ENCODE results near the gene EYS. TPM values are rescaled to one million over a fixed set of nuclear protein-coding genes. Genes with fewer than 3 reads are reported as not detected.

EYS gene
- total RNA-seq, 2 donors from 2014 or later: 0.18 to 3.5 TPM

- TF ChIP-seq CTCF (IDR thresholded peaks at IDR 0.05): no peak
- TF ChIP-seq POLR2AphosphoS5 (IDR thresholded peaks at IDR 0.05): no peak
- TF ChIP-seq POLR2A (IDR thresholded peaks at IDR 0.05): no peak
- Histone ChIP-seq H3K27ac (no peak overlapping the region), H3K4me1 (replicated peaks) (no peaks in the 10 kb centered on the region), H3K27me3 (replicated peaks; ENCODE audit: insufficient read depth) (no peaks in the 10 kb centered on the region), H3K4me3 (no peak overlapping the region), H3K9me3 (no peaks in the 10 kb centered on the region), H3K36me3 (no peaks in the 10 kb centered on the region)
- 79% methylated on average over 5 of the region's 5 CpGs for WGBS
- no peak for DNase-seq (ENCODE audit: low spot score)
- intact Hi-C loops (cut with DNase I): no loop called here
Measured at GRCh38 chr6:64727075-64727474, 980.0 kb downstream of the EYS start.

- 52% methylated on average over 3 of the region's 3 CpGs for WGBS
- TF ChIP-seq CTCF (IDR thresholded peaks at IDR 0.05) (no peak), POLR2A (IDR thresholded peaks at IDR 0.05) (no peak), POLR2AphosphoS5 (IDR thresholded peaks at IDR 0.05) (no peak)
- no peaks in the 10 kb centered on the region for H3K27me3 ChIP-seq (replicated peaks; ENCODE audit: insufficient read depth)
- H3K36me3 ChIP-seq: no peaks in the 10 kb centered on the region
- no peak overlapping the region for H3K27ac ChIP-seq
- H3K4me1 ChIP-seq (replicated peaks): no peaks in the 10 kb centered on the region
- DNase-seq (ENCODE audit: low spot score): no peak
- no peak overlapping the region for H3K4me3 ChIP-seq
- intact Hi-C loops (cut with DNase I): no loop called here
- no peaks in the 10 kb centered on the region for H3K9me3 ChIP-seq
Measured at GRCh38 chr6:64724091-64724490, 982.9 kb downstream of the EYS start.

GRCh38 chr6:64723327-64724058 lies 983.5 kb downstream of the EYS start:
- Histone ChIP-seq H3K27me3 (replicated peaks; ENCODE audit: insufficient read depth) (no peaks in the 10 kb centered on the region), H3K9me3 (no peaks in the 10 kb centered on the region), H3K36me3 (no peaks in the 10 kb centered on the region), H3K27ac (no peak overlapping the region), H3K4me3 (no peak overlapping the region), H3K4me1 (replicated peaks) (no peaks in the 10 kb centered on the region)
- no peak for DNase-seq (ENCODE audit: low spot score)
- 55% methylated on average over 5 of the region's 5 CpGs for WGBS
- intact Hi-C loops (cut with DNase I): no loop called here
- TF ChIP-seq POLR2A (IDR thresholded peaks at IDR 0.05) (no peak), CTCF (IDR thresholded peaks at IDR 0.05) (no peak), POLR2AphosphoS5 (IDR thresholded peaks at IDR 0.05) (no peak)

GRCh38 chr6:64721865-64722264 lies 985.2 kb downstream of the EYS start:
- Histone ChIP-seq H3K27me3 (replicated peaks; ENCODE audit: insufficient read depth) (no peaks in the 10 kb centered on the region), H3K4me3 (no peak overlapping the region), H3K36me3 (no peaks in the 10 kb centered on the region), H3K27ac (no peak overlapping the region), H3K4me1 (replicated peaks) (no peaks in the 10 kb centered on the region), H3K9me3 (no peaks in the 10 kb centered on the region)
- WGBS: 91% methylated on average over 2 of the region's 2 CpGs
- DNase-seq (ENCODE audit: low spot score): no peak
- intact Hi-C loops (cut with DNase I): no loop called here
- TF ChIP-seq POLR2A (IDR thresholded peaks at IDR 0.05): no peak
- TF ChIP-seq POLR2AphosphoS5 (IDR thresholded peaks at IDR 0.05): no peak

GRCh38 chr6:64717281-64717680 lies 989.7 kb downstream of the EYS start:
- intact Hi-C loops (cut with DNase I): no loop called here
- no peaks in the 10 kb centered on the region for H3K9me3 ChIP-seq
- DNase-seq (ENCODE audit: low spot score): no peak
- H3K4me3 ChIP-seq: no peak overlapping the region
- no peaks in the 10 kb centered on the region for H3K36me3 ChIP-seq
- H3K27me3 ChIP-seq (replicated peaks; ENCODE audit: insufficient read depth): no peaks in the 10 kb centered on the region
- TF ChIP-seq POLR2AphosphoS5 (IDR thresholded peaks at IDR 0.05): no peak
- no peak for TF ChIP-seq POLR2A (IDR thresholded peaks at IDR 0.05)
- TF ChIP-seq CTCF (IDR thresholded peaks at IDR 0.05): no peak
- no peaks in the 10 kb centered on the region for H3K4me1 ChIP-seq (replicated peaks)
- WGBS: 92% methylated on average over 3 of the region's 3 CpGs
- H3K27ac ChIP-seq: no peak overlapping the region
